OCI-LY3 (cell line): ENCODE data around the gene ZBTB43.

Source experiments
- EZH2phosphoT487 ChIP-seq: fragments of 200-600 bp; shearing (Covaris generic); IDR thresholded peaks from 2 replicates; pipeline ENCODE4 v1.6.1; 2018; ENCODE audit warnings: antibody characterized with exemption, mixed run types, low read depth
- TF ChIP-seq, protein P1 (sequence below): fragments of 200-600, 300-600 bp; sonication (generic); IDR thresholded peaks from 2 replicates; pipeline ENCODE4 v1.5.1; 2014; ENCODE audit warnings: antibody characterized with exemption, low read length, low read depth

DNA sequence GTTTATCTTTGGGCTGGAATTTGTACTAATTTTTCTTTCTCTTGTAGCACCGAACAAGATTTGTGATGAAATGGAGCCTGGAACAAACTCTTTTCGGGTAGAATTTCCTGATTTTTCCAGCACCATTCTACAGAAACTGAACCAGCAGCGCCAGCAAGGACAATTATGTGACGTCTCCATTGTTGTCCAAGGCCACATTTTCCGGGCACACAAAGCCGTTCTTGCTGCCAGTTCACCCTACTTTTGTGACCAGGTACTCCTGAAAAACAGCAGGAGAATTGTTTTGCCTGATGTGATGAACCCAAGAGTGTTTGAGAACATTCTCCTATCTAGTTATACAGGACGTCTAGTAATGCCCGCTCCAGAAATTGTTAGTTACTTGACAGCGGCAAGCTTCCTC lies 27.6 kb downstream of the ZBTB43 start:
- TF ChIP-seq, protein P1, sequence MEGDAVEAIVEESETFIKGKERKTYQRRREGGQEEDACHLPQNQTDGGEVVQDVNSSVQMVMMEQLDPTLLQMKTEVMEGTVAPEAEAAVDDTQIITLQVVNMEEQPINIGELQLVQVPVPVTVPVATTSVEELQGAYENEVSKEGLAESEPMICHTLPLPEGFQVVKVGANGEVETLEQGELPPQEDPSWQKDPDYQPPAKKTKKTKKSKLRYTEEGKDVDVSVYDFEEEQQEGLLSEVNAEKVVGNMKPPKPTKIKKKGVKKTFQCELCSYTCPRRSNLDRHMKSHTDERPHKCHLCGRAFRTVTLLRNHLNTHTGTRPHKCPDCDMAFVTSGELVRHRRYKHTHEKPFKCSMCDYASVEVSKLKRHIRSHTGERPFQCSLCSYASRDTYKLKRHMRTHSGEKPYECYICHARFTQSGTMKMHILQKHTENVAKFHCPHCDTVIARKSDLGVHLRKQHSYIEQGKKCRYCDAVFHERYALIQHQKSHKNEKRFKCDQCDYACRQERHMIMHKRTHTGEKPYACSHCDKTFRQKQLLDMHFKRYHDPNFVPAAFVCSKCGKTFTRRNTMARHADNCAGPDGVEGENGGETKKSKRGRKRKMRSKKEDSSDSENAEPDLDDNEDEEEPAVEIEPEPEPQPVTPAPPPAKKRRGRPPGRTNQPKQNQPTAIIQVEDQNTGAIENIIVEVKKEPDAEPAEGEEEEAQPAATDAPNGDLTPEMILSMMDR, result no peak
- TF ChIP-seq EZH2phosphoT487, result no peak
